NCI-H748 (cell line): ENCODE data around the gene COLEC11.

Source experiments
- DNase-seq: peaks from one replicate; lab custom pipeline; 2025; ENCODE audit not compliant: unreplicated experiment; lab: John Stamatoyannopoulos, UW

COLEC11 gene

DNA sequence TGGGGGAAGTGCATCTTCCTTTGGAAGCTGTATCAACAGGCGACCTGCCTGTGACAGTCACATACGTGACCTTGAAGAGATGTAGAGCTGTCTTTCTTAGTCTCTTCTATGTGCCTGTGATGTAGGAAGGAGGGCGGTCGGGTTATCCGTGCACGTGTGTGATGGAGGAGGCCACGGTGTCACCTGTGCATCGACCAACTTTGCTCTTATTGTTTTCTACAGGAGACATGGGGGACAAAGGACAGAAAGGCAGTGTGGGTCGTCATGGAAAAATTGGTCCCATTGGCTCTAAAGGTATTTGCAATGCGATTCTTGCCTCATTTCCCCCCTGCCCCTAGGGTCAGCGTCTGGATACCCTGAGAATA is 42.4 kb downstream of the COLEC11 start:
- no peak for DNase-seq

DNA sequence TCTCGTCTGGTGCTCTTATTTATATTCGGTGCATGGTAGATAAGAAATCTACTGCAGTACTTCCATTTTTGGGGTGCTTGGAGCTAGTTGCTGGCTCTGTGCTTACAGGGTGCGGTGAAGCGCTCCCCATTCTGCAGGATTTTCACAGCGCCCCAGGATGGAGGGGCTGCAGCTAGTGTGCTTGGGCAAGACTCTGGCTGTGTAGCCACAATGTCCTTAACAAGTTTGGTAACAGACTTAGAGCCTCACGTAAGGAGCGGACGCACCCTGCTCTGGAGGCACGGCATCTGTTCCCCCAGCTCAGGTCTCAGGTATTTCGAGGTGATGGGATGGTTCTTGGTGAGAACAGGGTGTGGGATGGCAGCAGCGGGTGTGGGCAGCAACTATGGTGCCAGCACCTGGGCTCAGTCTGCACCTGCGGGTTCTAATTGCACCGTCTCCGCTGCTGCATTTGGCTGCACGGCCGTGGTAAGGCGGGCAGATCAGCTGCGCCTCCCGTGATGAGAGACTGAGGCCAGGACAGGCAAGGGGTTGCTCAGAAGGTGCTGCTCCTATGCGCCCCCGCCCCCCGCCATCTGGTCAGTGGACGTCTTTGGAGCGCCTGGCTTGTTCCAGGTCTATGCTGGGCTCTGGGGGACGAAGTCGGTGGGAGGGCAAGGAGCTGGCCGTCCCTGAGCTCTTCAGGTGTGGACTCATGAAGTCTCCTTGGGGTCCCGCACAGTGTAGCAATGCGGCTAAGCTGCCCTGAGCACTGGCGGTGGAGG is 43.0 kb downstream of the COLEC11 start:
- no peak for DNase-seq

DNA sequence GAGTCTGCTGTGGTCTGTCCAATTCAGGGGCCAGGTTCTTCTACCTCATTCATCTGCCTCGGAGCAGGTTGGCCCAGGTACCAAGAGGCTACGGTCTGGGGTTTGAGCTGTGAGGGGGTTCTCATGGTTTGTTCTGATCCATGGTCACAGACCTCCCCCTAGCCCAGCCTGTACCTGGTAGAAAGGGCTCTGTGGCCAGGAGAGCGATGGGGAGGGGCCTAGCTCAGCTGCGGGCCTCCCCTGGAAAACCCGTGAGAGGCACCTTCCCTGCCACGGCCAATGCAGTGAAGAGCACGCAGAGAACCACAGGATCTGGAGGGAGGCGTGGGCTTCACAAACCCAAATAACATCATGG is 43.5 kb downstream of the COLEC11 start:
- no peak for DNase-seq

DNA sequence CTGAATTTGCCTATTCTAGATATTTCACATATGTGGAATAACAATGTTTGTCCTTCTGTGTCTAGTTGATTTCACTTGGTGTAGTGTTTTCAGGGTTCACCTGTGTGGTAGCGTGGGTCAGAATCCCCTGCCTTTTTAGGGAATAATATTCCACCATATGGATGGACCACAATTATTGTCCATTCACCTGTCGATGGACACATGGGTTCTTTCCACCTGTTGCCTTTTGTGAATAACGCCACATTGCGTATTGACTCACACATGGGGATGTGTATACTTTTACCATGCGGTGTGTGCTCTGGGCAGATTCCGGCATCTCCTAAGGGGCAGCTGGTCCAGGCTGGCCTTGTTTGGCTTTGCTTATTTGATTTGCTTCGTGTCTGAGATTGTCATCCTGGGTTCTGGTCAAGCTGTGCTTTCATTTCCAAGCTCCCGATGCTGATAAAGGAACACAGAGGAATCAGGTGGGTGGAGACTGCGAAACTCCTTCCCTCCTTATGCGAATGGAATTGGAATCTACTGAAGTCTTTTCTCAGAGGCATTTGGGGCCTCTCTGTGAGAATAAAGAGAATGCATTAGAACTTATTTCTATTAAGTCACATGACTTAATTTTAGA is 44.2 kb downstream of the COLEC11 start:
- DNase-seq: peak; percentile 67

DNA sequence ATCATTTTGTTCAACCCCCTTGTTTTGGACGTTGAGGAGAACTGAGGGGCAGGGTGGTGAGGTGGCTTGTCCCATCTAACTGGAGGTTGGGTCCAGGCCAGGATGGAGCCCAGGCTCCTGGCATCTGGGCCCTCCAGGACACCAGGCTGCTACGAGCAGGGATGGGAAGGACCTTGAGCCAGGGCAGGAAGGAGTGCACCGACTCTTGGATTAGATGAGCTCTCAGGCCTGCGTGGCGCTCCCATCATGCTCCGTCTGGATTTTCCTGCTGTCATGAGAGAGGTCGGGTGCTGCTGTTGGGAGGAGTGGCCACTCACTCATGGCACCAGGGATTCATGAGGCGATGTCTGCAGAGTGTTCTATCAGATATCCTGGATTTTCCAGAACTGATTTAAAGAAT is 44.7 kb downstream of the COLEC11 start:
- no peak for DNase-seq

DNA sequence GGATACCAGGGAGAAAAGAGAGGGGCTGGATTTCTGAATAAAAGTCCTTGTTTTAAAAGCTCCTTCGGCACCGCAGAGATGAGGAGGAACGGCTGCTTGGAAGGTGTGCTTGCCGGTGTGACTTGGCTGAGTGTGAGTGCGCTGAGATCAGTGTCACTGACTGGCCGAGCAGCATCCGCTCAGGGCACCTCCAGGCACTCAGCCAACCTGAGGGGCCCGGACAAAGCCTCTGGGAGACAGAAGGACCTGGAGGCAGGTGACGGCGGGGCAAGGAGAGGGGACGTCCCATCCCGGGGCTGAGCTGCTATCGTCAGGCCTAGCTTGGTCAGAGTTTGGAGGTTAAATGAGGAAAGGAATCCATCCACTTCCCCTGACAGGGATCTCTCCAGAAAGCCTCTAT is 46.3 kb downstream of the COLEC11 start:
- DNase-seq: no peak

DNA sequence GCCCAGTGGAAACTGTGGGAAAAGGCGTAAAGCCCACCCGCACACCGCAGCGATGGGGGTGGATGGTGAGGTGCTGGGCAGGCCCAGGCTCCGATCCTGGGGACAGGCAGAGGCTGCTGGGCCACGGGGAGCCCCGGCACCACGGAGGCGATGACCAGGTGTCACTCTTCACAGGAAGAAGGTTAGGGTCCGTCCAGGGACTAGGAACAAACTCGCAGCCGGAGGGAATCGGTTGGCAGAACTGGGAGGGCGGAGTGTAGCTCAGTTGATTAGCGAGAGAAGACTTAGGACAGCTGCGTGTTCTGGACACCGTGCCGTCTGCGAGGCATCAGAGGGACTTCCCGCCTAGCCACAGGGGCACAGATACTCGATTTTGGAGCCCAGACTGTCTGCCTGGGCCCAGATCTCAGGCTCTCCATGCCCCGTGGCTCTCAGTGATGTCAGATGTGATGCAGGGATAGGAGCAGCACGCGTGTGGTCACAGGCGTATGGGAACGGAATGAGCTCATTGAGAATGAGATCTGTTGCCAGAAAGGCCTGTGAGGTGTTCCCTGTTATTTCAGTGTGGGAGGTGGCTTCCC is 47.0 kb downstream of the COLEC11 start:
- DNase-seq: no peak

DNA sequence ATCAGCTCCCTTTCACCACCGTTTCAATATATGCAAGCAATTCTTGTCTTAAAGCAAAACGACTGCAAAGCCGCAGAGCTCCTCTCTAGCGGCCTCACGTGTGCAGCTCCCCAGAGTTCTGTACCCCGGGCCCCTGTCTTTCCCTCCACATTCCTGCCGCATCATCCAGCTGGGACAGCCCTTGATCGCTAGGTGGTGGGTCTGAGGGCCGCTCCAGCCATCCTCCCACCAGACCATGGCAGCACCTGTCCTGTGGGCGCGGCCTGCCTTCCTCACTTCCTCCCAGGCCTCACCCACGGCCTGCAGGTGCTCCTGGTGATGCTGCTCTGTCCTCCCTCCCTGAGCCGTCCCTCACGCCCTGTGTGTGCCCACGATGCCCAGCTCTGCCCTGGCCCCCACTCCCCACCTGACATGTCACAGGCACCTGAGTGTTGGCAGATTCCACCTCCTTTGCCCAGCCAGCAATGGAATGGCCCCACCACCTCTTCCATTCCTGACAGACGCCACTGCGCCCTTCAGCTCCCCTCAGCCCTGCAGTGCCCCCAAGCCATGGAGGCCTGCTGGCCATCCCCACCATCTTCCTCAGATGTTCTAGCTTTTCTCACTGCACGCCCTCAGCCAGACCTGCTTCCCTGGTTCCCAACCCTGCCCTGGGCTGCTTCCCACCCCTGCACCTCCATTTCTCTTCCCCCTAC is 47.8 kb downstream of the COLEC11 start:
- no peak for DNase-seq

DNA sequence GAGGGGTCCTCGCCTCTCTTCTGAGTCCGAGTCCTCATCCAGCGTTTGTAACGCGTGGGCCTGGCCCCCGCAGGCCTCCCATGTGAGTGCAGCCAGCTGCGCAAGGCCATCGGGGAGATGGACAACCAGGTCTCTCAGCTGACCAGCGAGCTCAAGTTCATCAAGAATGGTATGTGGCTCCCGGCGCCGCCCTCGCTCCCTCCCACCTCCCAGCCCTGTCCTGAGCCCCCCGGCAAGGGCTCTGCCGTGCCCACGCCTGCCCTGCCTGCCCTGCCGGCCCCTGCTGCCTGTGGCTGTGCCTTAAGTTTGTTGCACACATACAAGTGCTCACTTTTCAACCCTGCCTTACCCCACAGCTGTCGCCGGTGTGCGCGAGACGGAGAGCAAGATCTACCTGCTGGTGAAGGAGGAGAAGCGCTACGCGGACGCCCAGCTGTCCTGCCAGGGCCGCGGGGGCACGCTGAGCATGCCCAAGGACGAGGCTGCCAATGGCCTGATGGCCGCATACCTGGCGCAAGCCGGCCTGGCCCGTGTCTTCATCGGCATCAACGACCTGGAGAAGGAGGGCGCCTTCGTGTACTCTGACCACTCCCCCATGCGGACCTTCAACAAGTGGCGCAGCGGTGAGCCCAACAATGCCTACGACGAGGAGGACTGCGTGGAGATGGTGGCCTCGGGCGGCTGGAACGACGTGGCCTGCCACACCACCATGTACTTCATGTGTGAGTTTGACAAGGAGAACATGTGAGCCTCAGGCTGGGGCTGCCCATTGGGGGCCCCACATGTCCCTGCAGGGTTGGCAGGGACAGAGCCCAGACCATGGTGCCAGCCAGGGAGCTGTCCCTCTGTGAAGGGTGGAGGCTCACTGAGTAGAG is 48.7 kb downstream of the COLEC11 start:
- no peak for DNase-seq

DNA sequence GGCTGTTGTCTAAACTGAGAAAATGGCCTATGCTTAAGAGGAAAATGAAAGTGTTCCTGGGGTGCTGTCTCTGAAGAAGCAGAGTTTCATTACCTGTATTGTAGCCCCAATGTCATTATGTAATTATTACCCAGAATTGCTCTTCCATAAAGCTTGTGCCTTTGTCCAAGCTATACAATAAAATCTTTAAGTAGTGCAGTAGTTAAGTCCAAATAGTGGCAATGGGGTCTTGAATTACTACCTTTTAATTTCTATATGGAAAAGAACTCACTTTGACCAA is 49.3 kb downstream of the COLEC11 start:
- no peak for DNase-seq

DNA sequence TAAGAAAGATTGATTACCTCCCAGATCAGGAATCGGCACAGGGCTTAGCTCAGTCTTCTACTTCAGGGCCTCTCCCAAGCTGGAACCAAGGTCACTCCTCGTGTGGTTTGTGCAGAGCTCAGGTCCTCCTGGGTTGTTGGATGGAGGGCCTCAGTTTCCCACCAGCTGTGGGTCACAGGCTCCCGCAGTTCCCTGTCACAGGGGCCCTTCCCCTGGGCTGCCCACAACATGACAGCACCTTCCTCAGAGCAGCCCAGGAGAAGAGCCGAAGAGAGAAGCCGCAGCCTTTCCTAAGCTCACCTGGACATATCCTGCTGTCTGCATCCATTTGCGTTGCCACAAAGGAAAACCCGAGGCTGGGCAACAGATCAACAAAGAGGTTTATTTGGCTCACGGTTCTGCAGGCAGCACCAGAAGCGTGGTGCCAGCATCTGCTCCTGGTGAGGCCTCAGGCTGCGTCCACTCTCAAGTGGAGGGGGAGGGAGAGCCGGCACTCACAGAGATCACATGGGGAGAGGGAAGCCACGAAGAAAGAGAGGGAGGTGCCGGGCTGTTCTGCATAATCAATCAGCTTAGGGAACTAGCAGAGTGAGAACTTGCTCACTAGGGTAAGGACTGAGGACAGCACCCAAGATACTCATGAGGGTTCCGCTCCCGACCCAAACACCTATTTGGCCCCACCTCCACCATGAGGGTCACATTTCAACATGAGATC is 50.1 kb downstream of the COLEC11 start:
- DNase-seq: no peak

DNA sequence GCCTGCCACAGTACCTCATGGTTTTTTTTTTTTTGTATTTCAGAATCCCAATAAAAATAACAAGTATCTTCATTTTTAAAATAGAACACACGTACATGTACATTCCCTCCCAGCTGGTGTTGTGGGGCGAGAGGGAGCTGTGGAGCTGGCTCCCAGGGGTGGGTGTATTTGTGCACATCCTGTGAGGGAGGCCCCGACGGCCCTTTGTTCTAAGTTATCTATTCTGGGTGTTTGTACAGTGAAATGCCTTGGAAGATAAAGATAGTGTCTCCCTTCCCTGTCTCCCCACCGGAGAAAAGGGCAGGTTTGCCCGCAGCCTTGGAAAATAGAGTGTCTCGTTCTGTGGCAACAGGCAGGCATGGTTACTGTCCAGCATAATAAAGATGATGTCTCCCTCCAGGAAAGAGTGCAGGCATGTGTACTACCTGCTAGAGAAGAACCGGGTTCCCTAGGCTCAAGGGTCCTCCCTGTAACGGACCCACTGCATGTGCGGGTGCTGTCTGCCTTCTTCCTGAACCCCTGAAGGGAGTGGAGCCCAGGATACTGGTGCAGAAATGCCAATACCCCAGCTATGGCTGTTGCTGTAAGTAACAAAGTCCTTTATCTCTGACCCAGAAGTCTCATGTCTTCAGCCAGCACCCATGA is 51.0 kb downstream of the COLEC11 start:
- no peak for DNase-seq

DNA sequence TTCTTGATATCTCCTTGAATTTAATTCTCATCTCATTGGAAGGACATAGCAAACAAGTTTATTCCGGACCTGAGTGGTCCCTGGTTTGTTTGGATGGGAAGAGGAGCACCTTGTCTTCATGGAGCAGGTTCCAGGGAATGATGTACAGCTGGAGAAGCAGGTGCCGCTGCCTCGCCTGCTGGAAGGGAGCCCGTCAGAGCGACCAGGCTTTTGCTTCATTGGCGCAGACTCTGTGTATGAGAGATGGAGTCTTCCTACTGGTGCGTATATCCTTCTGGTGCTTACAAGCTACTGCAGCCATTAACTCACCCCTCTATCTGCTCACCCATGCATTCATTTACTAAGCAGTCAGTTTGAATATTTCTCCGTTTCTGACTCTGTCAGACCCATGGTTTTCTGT is 51.5 kb downstream of the COLEC11 start:
- DNase-seq: no peak

DNA sequence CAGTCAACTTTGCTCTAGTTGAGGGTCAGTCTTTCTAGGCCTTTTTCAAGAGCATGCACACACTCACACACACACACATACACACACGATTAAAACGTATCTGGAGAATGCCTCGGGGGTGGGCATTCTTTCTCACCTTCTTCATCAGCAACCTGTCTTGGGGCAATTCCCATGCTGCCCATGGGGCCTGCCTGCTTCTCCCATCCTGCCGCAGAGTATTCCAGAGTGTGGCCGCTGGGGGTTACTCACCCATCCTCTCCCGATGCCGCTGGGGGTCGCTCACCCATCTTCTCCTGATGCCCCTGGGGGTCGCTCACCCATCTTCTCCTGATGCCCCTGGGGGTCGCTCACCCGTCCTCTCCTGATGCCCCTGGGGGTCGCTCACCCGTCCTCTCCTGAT is 52.3 kb downstream of the COLEC11 start:
- DNase-seq: no peak

DNA sequence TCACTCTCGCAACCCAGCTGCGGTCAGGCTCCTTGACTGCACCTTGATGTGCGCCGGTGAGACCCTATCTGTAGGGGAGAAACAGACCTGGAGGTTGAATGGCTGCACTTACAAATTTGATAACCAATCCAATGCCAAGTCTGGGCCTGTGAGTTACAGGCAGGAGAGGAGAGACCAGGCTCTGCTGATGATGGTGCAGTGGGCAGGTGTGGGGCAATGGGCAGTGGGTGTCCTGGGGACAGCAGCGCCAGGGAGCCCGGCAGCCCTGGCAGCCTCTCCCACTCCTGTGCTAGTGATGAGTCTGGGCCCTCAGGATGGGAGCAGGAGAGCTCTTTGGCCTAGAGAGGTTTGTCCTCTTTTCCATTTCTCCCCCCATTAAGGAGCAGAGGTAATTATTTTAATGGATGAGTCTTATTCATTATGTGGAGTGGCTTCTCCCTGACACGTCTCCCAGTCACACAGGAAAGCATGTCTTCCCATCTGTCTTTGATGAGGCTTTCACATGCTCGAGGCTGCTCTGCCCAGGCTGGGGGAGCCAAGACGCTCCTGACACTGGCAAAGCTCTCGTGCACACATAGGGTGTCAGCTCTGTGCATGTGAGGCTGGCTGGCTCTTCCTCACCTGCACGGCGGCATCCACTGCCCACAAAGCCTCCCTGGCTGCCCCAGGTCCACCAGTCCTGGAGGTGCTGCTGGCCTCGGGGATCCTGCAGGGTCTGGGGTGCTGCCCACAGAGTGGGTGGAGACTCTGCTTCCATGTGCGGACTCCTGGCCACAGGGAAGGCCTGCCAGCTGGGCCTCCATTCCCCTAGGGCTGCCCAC is 53.1 kb downstream of the COLEC11 start:
- DNase-seq: no peak

DNA sequence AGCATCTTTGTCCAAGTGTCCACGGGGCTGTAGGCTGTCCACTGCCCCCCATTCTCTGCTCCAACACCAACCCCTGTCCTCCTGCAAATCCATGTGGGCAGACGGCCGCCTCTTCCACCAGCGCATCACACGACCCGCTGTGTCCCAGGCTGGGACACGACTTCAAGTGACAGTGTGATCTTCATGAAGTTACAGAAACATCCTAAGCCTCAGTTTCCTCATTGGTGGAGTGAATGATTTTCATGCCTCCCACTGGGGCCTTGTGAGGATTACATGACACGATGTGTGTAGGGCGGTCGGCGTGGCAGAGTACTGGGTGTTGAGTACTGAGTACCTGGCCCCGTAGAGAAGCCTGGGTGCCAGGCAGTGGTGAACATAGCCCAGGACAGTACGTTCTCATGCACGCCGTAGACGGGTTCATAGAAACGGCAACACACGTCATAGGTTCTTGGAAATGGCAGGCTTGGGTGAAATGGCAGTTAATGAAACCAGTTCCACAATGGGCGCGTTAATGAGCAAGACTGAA is 53.8 kb downstream of the COLEC11 start:
- DNase-seq: no peak

DNA sequence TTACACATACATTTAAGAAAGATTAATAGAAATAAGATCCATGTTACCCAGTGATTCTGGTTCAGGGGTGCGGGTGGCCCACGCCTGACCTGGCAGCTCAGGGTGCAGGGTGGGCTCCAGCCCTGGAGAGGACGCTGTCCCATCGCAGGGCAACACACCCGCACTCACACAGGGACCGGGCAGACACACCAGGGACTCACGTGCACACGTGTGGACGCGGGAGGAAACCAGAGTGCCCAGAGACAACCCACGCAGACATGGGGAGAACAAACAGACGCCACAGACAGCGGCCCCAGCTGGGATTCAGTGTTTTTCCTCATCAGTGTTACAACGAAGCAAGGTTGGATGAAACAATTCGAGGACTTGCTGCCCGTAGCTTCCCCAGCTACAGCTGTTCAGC is 54.7 kb downstream of the COLEC11 start:
- DNase-seq: no peak

DNA sequence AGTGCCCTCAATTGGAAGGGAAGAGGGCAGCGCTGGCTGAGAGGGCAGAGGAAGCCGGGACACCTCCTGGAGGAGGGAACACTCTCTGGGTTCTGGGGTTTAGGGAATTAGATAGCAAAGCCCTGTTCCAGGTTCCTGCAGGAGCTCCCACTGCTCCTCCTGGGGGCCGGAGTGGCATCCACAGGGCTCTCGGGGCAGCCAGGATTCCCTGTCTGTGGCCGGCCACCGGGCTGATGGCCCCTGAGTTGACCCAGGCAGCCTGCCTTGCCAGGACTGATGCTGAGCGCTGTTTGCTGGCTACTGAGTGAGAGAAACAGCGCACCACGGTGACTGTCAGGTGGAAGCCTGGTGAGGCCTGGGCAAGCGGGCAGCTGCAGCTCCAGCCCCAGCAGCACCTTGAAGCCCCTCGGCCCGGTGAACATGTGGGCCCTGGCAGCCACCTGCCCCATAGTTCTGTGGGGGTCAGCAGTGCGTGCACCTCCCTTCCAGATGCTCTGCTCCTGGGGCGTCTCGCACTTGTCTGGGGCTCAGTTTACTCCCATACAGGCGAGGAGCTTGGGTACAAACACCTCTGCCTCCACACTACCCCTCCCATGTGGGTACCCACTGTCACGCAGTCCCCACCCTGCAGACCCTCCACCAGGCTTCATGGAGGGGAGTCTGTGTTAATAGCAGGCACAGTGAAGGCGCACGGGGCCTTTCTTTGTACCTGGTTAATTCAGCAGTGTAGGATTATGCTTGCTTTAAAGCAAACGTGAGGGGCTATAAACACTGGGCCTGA is 55.4 kb downstream of the COLEC11 start:
- peak; percentile 48 for DNase-seq
